GM19463 (cell line): ENCODE results near the gene PDCD6IP.
"Not testable (repeated sequence)": the region's sequence is repeated elsewhere in the genome, so short reads cannot be mapped to it uniquely, and the experiment has no call there.

Experiments used
- ATAC-seq: cut with Tn5 transposase; IDR thresholded peaks from one replicate; pipeline ENCODE4 v1.9.1; 2021; ENCODE audit warnings: mild to moderate bottlenecking, moderate library complexity; ENCODE audit not compliant: unreplicated experiment

The PDCD6IP gene

GRCh38 chr3:33839283-33839682 is 40.9 kb downstream of the PDCD6IP start:
- no peak for ATAC-seq

GRCh38 chr3:33840179-33840578 is 41.7 kb downstream of the PDCD6IP start:
- no peak for ATAC-seq

- ATAC-seq: no peak
Observed at GRCh38 chr3:33848624-33849347, 50.4 kb downstream of the PDCD6IP start.

- ATAC-seq: not testable (repeated sequence)
Observed at GRCh38 chr3:33850599-33850998, 52.2 kb downstream of the PDCD6IP start.

GRCh38 chr3:33855407-33855806 is 57.0 kb downstream of the PDCD6IP start:
- not testable (repeated sequence) for ATAC-seq

GRCh38 chr3:33855884-33856546 is 57.6 kb downstream of the PDCD6IP start:
- no peak for ATAC-seq

GRCh38 chr3:33857701-33858100 is 59.3 kb downstream of the PDCD6IP start:
- ATAC-seq: not testable (repeated sequence)

- ATAC-seq: no peak
Observed at GRCh38 chr3:33858131-33858530, 59.7 kb downstream of the PDCD6IP start.

- no peak for ATAC-seq
Observed at GRCh38 chr3:33860373-33861050, 62.1 kb downstream of the PDCD6IP start.

- ATAC-seq: no peak
Observed at GRCh38 chr3:33865133-33865532, 66.7 kb downstream of the PDCD6IP start.

- ATAC-seq: no peak
Observed at GRCh38 chr3:33868309-33868708, 69.9 kb downstream of the PDCD6IP start.

GRCh38 chr3:33869977-33870376 is 71.5 kb downstream of the PDCD6IP start:
- ATAC-seq: no peak

GRCh38 chr3:33874815-33875214 is 76.4 kb downstream of the PDCD6IP start:
- ATAC-seq: no peak

GRCh38 chr3:33875680-33876079 is 77.2 kb downstream of the PDCD6IP start:
- ATAC-seq: no peak

GRCh38 chr3:33877187-33877586 is 78.8 kb downstream of the PDCD6IP start:
- no peak for ATAC-seq

GRCh38 chr3:33879540-33879939 is 81.1 kb downstream of the PDCD6IP start:
- no peak for ATAC-seq

GRCh38 chr3:33881156-33882064 is 83.0 kb downstream of the PDCD6IP start:
- ATAC-seq: no peak

GRCh38 chr3:33882296-33882695 is 83.9 kb downstream of the PDCD6IP start:
- no peak for ATAC-seq

- no peak for ATAC-seq
Observed at GRCh38 chr3:33883538-33883950, 85.1 kb downstream of the PDCD6IP start.

- ATAC-seq: no peak
Observed at GRCh38 chr3:33883951-33884561, 85.6 kb downstream of the PDCD6IP start.
